ACHN (cell line): ENCODE measurements around the gene LAT.
A peak's percentile ranks its signal among the peaks of the same experiment; 100 is the strongest.
"Not testable (repeated sequence)": the region's sequence is repeated elsewhere in the genome, so short reads cannot be mapped to it uniquely, and the experiment has no call there.

ENCODE experiments used
- DNase-seq: peaks from one replicate; pipeline ENCODE4 v3.0.0-alpha.2; 2015
- in situ Hi-C: cut with HindIII; loops from 2 replicates; pipeline ENCODE4 v1.10.0; 2017; ENCODE audit warnings: low sequenced_read_pairs, low pct_ligation_motif_present, low pct_unique_long_range_greater_than_20kb

LAT gene

GRCh38 chr16:28998837-28999236 lies 14.0 kb downstream of the LAT start:
- in situ Hi-C loops, result no loop called here

DNA sequence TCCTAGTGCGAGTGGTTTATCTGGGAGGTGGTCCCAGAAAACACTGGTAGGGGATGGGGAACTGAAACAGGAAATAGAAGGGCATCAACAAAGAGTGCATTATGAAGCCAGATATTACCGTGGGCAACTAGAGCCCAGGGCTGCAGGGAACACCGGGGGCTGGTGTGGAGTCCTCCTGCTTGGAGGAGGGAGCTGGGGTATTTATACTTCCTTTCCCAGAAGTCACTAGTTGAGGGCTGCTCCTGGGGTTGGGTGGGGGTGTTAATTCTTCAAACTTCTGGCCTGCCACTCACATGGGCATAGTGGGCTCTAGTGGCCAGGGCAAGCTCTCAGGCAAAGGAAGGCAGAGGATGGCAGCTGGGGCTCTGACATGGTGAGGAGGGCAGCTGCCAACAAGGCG lies 14.7 kb downstream of the LAT start:
- no peak for DNase-seq
- in situ Hi-C loops, result no loop called here

More at GRCh38 chr16:28998837-28999236, 14.0 kb downstream of the LAT start:
- DNase-seq, result no peak

- in situ Hi-C loops, result no loop called here
- no peak for DNase-seq
These were observed 15.2 kb downstream of the LAT start for GRCh38 chr16:29000019-29000418.

- in situ Hi-C loops, result not testable (repeated sequence)
These were observed 19.8 kb downstream of the LAT start for GRCh38 chr16:29004496-29005139.

DNA sequence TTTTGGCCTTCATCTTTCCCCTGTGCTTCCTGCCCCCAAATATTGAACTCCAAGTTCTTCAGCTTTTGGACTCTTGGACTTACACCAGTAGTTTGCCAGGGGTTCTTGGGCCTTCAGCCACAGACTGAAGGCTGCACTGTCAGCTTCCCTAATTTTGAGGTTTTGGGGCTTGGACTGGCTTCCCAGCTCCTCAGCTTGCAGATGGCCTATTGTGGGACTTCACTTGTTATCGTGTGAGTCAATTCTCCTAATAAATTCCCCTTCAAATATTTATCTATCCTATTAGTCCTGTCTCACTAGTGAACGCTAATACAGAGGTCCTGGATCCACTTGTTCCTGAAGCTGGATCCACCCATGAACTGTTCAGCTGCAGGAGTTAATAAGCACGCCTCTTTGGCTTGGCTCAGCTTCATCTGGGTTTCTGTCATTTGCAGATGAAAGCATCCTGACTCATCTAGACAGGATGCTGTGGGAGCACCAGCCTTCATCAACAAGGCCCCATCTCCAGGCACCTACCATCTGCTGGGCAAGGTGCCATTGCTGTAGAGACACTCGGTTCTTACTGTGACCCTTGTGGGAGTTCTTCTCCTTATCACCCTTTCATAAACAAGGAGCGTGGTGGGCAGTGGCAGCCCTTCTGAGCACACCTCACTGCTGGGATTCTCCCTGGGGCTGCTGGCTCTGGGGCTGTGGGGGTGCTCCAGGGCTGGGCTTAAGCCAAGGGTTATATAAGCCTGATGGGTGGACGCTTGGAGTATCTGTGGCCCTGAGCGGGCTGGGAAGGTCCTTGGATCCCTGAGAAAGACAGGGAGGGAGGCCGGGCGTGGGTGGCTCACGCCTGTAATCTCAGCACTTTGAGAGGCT lies 23.1 kb downstream of the LAT start:
- peak; percentile 45 for DNase-seq
- in situ Hi-C loops, result no loop called here

More at GRCh38 chr16:29004496-29005139, 19.8 kb downstream of the LAT start:
- not testable (repeated sequence) for DNase-seq

GRCh38 chr16:29009050-29009837 lies 24.4 kb downstream of the LAT start:
- no peak for DNase-seq
- in situ Hi-C loops, result no loop called here

GRCh38 chr16:29009838-29010166 lies 24.9 kb downstream of the LAT start:
- no peak for DNase-seq
- in situ Hi-C loops, result no loop called here

GRCh38 chr16:29011112-29011511 lies 26.3 kb downstream of the LAT start:
- no peak for DNase-seq
- in situ Hi-C loops, result no loop called here

- no peak for DNase-seq
These were observed 27.0 kb downstream of the LAT start for GRCh38 chr16:29011851-29012250.

DNA sequence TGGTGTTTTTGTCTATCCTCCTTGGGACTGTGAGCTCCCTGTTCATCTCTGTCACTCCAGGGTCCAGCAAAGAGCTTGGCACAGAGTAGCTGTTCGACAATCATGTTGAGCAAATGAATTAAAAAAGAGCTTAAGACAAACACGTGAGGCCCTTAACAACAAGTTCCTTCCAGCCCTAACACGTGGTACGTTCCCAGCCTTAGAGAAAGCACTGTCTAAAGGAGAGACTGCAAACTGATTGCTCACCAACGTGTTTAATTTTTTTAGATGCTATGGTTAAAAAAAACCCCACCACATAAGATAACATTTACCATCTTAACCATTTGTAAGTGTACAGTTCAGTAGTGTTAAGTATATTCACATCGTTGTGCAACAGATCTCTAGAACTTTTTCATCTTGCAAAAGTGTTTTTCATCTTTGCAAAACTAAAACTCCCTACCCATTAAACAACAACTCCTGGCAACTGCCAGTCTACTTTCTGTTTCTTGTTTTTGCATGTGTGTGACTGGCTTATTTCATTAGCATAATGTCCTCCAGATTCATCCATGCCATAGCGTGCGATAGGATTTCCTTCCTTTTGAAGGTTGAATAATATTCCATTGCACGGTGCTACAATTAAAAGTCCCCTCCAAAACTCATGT lies 28.2 kb downstream of the LAT start:
- DNase-seq, result no peak
- in situ Hi-C loops, result no loop called here

More at GRCh38 chr16:29011851-29012250, 27.0 kb downstream of the LAT start:
- in situ Hi-C loops, result no loop called here

GRCh38 chr16:29014561-29015069 lies 29.8 kb downstream of the LAT start:
- in situ Hi-C loops, result no loop called here
- DNase-seq, result no peak

GRCh38 chr16:29022196-29022595 lies 37.3 kb downstream of the LAT start:
- no peak for DNase-seq
- in situ Hi-C loops, result no loop called here

DNA sequence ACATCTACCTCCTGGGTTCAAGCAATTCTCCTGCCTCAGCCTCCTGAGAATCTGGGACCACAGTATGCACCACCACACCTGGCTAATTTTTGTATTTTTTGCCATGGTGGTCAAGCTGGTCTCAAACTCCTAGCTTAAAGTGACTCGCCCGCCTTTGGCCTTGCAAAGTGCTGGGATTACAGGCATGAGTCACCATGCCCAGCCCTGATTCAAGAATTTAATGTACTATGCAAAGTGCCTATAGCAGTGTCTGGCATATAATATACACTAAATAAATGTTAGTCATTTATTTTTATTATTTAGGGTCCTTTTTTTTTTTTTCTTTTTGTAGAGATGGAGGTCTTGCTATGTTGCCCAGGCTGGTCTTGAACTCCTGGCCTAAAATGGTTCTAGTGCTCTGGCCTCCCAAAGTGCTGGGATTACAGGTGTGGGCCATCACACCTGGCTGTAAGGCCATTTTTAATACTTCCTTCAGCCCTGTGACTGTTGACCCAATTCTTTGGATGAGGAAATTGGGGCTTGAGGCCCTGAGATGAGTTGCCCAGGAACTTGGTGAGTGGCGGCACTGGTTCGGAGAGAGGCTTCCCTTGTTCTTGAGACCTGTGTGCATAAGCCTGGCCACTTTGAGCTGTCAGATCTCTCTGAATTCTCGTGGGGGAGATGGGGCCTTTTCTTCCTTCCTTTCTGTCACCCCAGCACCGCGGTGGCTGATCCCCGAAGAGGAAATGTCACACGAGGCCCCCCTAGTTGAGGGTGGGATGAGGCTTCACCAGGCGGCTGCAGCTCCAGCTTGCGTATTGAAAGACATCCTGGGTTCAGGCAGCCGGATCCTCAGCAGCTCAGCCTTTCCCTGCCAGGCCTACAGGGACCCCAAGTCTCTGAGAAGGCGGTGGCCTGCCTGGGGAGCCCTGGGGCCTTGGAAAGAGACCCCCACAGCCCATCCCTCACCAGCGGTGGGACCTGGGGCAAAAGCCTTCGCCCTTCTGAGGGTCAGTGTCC lies 38.7 kb downstream of the LAT start:
- no peak for DNase-seq
- in situ Hi-C loops, result no loop called here

DNA sequence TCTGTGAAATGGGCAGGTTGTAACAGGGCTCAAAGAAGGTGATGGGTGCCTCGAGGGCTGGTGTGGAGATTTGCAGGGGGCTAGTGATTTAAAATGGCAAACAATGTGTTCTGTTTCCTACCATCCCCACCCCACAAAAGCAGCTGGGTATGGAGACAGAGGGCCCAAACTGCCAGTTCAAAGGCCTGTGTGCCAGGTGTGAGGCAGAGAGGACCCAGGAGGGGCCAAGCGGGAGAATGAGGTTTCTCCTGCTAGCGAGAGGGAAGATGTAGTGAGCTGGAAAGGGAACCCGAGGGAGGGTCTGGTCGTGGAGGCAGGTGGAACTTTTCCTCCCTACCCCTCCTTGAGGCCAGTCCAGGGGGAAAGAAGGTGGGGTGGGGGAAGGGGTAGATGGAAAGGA lies 39.4 kb downstream of the LAT start:
- in situ Hi-C loops, result no loop called here

DNA sequence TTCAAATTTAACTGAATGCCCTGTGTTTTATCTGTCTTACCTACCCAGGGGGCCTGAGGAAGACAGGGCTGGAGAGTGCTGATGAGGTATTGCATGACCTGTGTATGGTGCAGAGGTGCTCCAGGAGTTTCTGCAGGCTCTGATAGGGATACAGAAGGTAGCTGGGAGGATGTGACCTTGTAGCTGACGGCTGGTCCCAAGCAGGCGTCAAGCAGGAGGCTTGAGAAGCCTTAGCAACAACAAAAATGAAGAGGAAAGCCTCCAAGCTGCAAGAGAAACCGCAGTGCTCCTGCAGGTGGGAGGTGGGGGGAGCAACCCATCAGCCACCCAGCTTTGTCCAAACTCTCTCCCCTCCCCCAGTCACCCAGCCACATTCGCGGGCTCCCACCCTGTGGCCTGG lies 40.4 kb downstream of the LAT start:
- in situ Hi-C loops, result no loop called here
- no peak for DNase-seq

More for the DNA sequence above, 39.4 kb downstream of the LAT start:
- DNase-seq, result no peak

- DNase-seq, result no peak
- in situ Hi-C loops, result no loop called here
These were observed 40.9 kb downstream of the LAT start for GRCh38 chr16:29025735-29026134.

DNA sequence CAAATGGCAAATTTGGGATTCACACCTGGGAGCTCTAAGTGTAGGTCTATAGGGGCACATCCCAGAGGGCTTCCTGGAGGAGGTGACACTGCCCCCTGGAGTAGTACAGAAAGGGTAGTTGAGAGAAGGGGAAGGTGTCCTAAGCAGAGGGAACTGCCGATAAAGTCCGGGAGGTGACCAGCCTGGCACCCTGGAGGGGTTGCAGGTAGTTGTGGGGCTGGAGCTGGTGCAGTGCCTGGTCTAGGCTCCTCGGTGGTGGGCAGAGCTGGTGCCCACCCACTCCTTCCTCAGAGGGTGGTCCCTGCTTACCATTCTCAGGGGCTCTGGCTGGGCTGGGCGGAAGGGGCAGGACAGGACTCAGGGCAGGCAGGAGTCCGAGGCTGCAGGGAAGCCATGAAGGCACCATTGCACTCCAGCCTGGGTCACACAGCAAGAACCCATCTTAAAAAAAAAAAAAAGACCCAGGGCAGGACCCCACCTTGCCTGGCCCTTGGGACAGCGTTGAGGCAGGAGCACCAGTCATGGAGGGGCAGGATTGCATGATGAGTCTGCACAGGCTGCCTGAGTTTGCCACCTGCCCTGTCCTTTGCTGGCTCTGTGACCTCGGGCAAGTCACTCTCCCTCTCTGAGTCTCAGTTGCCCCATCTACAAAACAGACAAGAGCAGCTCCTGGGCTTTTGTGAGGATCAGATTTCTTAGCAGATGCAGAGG lies 43.8 kb downstream of the LAT start:
- in situ Hi-C loops, result no loop called here

More for the DNA sequence above, 43.8 kb downstream of the LAT start:
- no peak for DNase-seq
